Gastroesophageal sphincter (tissue), 3 donors: ENCODE results near the gene CEBPZOS.

Experiments
- CTCF ChIP-seq, 4 experiments: fragments of 200-600 bp in 2 of 4; fragments of 450-650 bp in 2 of 4; sonication (generic) in 1 of 4; IDR thresholded peaks; one replicate each; pipeline ENCODE4 v1.5.1; 2017 to 2019; ENCODE audit warnings: antibody characterized with exemption in 4 of 4, mild to moderate bottlenecking in 2 of 4, moderate library complexity in 2 of 4
- EP300 ChIP-seq: sonication (generic); formaldehyde crosslinking; IDR thresholded peaks from one replicate; pipeline ENCODE4 v1.6.1; 2017; ENCODE audit warnings: antibody characterized with exemption, mild to moderate bottlenecking
- POLR2A ChIP-seq, 2 donors: fragments of 450-650 bp; IDR thresholded peaks; one replicate each; pipeline ENCODE4 v1.6.1; 2017; ENCODE audit warnings: antibody characterized with exemption in 2 of 2, mild to moderate bottlenecking in 2 of 2, moderate library complexity in 1 of 2

- TF ChIP-seq CTCF (IDR thresholded peaks at IDR 0.05) (no peak), EP300 (no peak), POLR2A (IDR thresholded peaks at IDR 0.05) (no peak)
These were observed 7.4 kb downstream of the CEBPZOS start for GRCh38 chr2:37203708-37204107.
